Measurements from ENCODE around the gene ESM1.

Gene ESM1

DNA sequence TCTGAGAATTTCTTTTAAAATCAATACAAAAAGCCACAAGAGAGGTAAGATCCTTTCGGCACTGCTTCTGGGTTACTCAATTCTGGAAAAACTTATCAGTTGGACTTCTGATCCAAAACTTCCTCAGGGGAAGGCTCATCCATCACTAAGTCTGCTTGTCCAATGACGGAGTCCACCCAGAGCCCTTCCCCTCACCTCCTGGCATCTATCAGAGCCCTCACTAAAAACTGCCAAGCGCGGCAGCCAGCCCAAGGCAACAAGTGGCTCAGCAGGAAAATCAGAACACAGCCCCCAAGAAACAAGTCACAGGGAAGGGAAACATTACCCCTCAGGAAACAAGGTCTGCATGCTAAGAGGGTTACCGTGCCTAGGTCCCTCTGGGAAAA, 869 bp upstream of the ESM1 start:
- no peak for DNase-seq (ENCODE audit: low read depth)

DNA sequence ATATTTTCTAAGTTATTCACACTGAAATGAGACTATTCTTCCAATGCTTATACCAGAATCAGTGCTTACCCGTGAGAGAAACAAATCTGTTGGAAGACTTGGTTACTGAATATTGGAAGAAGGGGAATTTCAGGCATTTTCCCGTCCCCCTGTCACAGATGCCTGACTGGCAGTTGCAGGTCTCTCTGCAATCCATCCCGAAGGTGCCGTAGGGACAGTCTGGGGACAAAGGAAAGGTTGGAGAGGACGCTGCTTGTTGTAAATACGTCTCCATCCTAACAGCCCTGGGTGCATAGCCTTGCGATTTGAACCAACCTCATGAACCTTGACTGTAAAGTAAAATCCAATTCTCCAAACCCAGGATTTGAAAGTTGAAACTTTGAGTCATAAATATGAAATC, 3.5 kb downstream of the ESM1 start:
- no peak for DNase-seq (ENCODE audit: low read depth)

DNA sequence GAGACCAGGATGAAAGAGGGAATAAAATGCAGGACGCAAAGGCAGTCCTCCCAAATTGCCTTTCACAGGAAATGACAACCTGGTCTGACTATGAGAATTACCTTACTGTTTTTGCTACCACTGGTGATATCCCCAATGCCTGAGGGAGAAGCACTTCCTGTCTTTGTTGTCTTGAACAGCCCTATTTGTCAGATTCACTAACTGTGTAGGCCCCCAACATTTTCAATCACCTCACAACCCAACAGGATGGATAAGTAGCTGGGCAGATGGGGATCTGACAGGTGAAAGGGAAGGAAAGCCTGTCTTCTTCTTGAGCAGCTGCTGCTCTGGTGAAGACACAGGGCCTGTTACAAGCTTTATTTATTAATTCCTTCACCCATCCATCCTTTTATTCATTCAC, 9.7 kb downstream of the ESM1 start:
- no peak for DNase-seq (ENCODE audit: low read depth)

DNA sequence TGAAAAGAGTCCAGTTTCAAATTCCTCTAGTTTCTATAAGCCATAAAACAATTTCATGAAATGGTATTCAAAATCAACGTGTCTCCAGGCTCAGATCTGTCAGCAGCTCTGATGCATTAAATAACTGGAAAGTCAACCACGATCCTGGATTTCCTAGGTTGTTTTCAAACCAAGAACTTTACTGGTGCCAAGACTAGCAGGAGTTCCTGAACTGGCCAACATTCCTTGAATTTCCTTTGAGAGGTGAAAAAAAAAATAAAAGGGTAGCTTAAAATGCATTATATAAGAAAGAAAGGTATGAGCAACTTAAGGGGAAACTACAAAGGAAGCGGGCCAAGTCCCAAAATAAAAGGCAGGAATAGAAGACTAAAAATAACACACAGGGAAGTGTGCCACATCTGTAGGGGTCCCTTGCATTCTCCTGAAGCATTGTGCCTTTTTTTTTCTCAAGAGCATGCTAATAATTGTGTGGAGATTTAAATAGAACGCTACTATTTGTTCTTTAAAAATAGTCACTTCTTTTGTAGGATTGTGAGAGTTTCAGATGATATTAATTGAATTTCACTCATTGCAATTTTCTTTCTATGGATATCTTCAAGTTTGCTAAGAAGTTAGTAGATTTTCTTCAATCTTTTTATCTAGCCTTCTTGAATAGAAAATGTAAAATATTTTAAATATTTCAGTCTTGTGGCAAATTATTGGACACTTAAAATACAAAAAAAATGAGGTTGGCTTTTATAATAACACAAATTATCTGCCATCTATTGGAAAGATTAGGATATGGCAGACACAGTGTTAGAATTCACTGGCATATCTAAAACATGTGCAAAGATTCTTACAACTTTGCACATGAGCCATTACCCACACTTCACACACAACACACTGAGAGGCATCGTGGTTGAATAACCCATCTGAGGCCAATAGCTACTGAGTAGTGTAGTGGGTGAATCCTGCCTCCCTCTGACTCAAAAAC, 15.3 kb downstream of the ESM1 start:
- no peak for DNase-seq (ENCODE audit: low read depth)

DNA sequence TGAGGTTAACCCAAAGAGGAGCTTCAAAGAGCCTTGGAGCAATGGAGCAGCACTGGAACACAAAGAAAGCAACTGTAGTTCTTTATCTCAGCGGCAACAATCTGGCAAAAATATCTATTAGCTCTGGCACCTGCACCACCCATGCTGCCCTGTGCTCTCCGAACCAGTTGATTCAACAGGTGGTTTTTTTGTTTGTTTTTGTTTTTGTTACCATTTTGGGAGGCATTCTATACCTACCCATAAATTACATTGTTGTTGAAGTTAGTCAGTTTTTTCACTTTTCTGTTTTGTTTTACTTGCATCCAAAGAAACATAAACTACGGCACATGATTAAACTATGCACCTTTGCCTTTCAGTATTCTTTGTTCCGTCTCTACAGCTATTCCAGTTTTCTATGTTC, 16.2 kb downstream of the ESM1 start:
- DNase-seq (ENCODE audit: low read depth), result no peak

DNA sequence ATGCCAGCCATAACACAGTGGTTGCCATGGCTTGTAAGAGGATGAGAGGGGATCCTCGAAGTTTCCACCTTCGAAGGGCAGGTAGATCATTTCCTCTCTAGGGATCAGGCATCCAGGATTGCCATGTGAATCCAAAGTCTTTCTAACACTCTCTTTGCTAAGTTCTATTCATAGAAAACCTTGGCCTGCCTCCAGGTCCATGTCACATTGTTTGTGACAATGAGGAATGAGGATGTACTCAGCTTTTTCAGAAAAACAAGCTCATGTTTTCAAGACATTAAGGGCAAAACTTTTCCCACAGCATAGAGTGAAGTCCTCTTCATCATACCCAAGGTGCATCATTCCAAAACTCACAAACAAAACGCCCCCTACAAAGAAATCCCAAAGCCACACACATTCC, 19.6 kb downstream of the ESM1 start:
- DNase-seq (ENCODE audit: low read depth), result no peak

DNA sequence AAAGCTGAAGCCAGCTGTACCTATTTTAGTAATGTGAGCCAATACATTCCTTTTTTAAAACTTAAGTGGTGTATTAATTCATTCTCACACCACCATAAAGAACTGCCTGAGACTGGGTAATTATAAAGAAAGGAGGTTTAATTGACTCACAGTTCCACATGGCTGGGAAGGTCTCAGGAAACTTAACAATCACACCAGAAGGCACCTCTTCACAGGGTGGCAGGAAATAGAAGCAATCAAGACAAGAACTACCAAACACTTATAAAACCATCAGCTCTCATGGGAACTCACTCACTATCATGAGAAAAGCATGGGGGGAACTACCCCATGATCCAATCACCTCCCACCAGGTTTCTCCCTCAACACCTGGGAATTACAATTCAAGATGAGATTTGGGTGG, 21.0 kb downstream of the ESM1 start:
- no peak for DNase-seq (ENCODE audit: low read depth)

DNA sequence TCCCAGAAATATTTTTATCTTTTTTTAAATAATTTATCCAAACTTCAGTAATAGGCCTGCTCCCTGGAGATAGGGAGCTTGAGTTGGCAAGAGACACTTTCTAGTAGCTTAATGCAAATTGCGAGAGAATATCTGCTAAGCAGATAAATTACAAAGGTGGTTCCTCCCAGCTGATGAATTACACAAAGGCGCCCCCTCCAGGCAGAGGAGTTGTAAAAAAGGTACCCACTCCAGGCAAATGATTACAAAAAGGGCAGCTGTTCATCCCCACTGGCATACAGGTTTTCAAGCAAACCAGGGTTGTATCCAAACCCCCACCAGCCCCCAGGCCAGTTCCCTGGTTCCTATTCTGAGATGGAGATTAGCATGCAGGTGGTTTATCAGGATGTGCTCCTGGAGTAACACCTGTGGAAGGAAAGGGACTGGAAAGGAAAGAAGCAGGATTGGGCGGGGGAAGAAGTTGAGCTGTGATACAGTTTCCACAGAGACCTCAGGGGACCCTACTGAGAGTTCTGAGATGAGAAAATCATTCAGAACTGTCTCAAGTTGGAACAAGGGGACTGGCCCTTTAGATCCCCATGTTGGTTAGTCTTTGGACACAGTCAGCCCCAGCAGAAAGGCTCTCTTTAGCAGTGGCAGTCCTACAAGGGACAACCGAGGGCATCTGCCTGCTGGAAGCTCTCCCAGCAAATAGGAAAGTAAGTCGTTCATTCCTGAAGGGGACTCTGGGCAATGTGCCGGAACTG, 25.5 kb downstream of the ESM1 start:
- DNase-seq (ENCODE audit: low read depth), result peak; percentile 40

DNA sequence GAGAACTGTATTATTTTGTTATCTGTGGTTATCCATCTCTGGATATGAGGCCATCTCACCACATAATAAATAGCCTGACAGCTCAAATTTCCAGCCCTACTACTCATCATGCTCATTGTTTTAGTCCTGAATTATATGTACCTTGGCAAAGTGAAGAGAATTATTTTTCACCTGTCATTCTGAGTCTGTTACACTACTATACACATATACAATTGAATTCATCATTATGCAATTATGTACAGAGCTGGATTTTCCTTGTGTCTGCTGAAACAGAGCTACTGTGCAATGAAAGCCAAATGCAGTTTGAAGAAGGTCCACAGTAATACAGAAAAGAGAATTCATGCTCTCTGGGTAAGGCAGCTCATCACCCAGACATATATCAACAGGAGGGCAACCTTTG, 28.5 kb downstream of the ESM1 start:
- DNase-seq (ENCODE audit: low read depth), result no peak

DNA sequence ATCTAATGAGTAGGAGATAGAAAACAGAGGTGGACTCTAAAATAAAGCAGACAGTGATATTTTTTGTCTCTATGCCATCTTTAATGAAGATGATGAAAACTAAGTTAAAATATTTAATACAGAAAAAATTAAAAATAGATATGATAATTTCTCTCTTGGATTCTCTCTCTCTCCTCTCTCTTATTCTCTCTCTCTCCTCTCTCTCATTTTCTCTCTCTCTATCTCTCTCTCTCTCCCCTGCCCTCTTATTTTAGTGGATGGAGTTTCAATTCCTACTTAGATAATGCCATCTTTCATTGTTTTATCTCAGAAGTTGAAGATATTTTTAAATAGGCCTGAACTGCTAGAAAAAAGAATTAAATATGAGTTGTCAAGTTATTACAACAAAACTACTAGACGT, 38.2 kb downstream of the ESM1 start:
- no peak for DNase-seq (ENCODE audit: low read depth)

DNA sequence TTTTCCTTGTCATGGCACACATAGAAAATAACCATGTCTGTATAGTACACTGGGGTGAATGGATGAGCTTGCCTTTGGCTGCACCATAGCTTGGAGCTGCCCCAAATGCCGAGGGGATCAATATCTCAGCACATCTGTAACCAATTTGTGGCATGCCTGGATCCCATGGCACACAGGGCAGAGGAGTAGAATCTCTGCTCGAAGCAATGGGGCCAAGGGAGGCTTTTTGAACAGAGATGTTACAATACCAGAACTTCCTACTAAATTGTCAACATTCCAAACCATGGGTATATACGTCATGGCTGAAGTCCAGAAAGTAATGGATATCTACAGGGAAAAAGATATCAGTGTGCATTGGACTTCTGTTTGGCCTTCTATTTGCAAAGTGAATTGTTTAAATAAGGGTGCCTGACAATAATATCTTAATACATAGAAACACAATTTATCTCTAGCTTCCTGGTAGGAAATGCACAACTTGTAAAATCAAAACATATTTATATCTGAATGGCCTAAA, 39.0 kb downstream of the ESM1 start:
- no peak for DNase-seq (ENCODE audit: low read depth)

DNA sequence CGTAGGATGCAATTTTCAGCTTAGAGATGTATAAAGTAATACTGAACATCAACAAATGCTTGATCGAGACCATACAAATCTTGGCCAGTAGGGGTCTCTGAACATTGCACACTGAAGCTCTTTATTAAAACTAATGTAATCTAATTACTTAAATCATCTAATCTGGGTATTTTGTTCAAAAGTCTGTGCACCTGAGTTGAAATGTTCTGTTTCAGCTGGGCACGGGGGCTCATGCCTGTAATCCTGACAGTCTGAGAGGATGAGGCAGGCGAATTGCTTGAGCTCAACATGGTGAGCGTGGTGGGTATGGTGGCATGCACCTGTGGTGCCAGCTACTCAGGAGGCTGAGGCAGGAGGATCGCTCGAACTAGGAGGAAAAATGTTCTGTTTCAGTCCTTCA, 41.0 kb downstream of the ESM1 start:
- DNase-seq (ENCODE audit: low read depth), result no peak

DNA sequence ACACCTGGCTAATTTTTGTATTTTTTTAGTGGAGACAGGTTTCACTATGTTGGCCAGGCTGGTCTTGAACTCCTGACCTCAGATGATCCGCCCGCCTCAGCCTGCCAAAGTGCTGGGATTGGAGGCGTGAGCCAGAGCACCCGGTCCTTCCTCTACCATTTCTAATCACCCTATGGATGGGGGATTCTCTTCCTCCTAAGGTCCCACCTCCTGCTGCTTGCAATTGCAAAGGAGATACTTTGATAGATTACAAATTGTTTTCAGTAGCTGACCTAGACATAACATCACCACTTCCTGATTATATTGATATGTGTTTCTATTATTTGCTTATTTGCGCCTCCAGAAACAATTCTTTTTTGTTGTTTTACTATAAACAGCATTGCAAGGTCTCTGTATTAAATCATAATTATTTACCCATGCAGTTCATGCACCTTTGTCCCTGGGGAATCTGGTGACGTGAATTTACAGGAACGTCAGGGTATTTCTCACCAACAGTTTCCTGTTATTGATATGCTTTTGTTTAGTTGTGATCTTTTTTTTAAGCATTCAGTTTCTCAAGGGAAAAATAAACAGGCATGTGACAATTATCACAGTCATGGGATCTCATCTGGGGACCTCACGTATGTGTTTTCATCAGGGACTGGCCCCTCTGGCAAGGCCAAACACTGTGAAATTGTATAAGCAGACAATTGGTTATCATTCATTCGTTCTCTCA, 43.2 kb downstream of the ESM1 start:
- no peak for DNase-seq (ENCODE audit: low read depth)

DNA sequence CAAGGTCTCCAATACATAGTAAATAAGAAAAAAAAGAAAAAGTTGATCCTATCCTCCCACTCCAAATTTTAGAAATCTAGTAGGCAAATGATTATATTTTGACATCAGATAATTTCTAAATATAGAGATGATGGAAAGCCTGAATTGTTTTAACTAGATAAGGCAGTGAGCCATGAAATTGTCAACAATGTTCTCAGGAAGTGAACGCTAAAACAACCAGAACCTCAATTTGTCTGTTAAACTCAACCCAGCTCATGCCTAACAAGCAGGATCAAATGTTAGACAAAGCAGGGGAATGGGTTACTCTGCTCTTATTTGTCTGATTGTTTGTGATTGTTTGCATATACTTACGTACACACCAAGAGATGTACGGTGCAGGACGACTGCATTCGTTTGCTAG, 49.2 kb downstream of the ESM1 start:
- no peak for DNase-seq (ENCODE audit: low read depth)

DNA sequence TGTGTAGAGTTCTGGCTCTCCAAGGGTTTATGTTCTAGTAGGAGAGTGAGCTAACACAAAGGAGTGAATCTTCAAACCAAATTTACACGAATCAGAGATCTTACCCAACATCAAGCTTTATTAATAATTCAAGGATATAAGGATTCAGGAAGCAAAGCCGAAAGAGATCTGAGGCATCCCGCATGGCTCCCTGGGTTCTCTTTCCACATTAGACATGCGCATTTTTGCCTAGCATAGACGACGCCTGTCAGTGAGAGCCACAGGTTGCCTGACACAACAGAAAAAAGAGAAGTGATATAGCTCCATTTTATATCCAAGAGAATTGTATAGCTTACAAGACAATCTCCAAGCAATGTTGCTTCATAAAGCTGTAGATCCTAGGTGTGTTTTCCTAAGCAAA, 52.6 kb downstream of the ESM1 start:
- no peak for DNase-seq (ENCODE audit: low read depth)

DNA sequence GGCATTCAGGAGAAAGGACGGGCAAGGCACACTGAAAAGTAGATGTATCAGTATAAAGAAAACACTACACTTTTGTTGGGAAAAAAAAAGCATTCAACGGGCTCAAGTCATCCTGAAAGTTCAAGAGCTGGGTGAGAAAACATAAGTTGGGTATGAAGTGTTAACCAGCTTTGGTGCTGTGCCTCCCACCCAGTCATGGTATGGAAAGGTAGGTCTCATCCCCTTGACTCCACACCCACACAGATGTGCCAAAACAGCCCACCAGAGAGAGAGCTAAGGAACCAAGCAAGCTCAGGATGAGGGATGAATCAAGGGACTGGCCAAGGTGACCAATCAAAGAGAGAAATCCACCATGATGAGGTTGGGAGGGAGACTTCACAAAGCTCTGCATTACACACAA, 54.7 kb downstream of the ESM1 start:
- peak; percentile 33 for DNase-seq (ENCODE audit: low read depth)
